ENCODE measurements around the gene GABRB1. TPM values are rescaled to one million over a fixed set of nuclear protein-coding genes. Genes with fewer than 3 reads are reported as not detected.
A peak's percentile ranks its signal among the peaks of the same experiment; 100 is the strongest.

GABRB1 gene
- total and polyA plus RNA-seq, 2 experiments from 2014 or later = 0.42 to 1.1 TPM

- DNase-seq (ENCODE audit: low read depth in 1 of 2, low spot score in 1 of 2) = no peak
- H3K27me3 ChIP-seq = no peaks in the 10 kb centered on the region
- TF ChIP-seq CTCF (IDR thresholded peaks at IDR 0.05; ENCODE audit: low read depth, low read length) = no peak
- no peak overlapping the region for H3K4me3 ChIP-seq
- H3K36me3 ChIP-seq = no peaks in the 10 kb centered on the region
- H3K9me3 ChIP-seq (ENCODE audit: low read depth) = no peaks in the 10 kb centered on the region
- no peak overlapping the region for H3K27ac ChIP-seq
- H3K4me1 ChIP-seq (ENCODE audit: low read depth) = no peaks in the 10 kb centered on the region
Observed at GRCh38 chr4:47219586-47219985, 188.2 kb downstream of the GABRB1 start.

- Histone ChIP-seq H3K27ac (no peak overlapping the region), H3K36me3 (no peaks in the 10 kb centered on the region), H3K4me1 (ENCODE audit: low read depth) (no peaks in the 10 kb centered on the region), H3K4me3 (no peak overlapping the region), H3K9me3 (ENCODE audit: low read depth) (no peaks in the 10 kb centered on the region), H3K27me3 (no peaks in the 10 kb centered on the region)
- DNase-seq (ENCODE audit: low read depth in 1 of 2, low spot score in 1 of 2) = peak in 1 of 2 donors; percentile 80
- no peak for TF ChIP-seq CTCF (IDR thresholded peaks at IDR 0.05; ENCODE audit: low read depth, low read length)
Observed at GRCh38 chr4:47221721-47222120, 190.4 kb downstream of the GABRB1 start.

- Histone ChIP-seq H3K27me3 (no peaks in the 10 kb centered on the region), H3K27ac (no peak overlapping the region), H3K36me3 (no peaks in the 10 kb centered on the region), H3K4me1 (ENCODE audit: low read depth) (no peaks in the 10 kb centered on the region), H3K4me3 (no peak overlapping the region), H3K9me3 (ENCODE audit: low read depth) (no peaks in the 10 kb centered on the region)
- TF ChIP-seq CTCF (IDR thresholded peaks at IDR 0.05; ENCODE audit: low read depth, low read length) = no peak
- peak in 1 of 2 donors; percentile 64 for DNase-seq (ENCODE audit: low read depth in 1 of 2, low spot score in 1 of 2)
Observed at GRCh38 chr4:47222276-47222675, 190.9 kb downstream of the GABRB1 start.

- no peak overlapping the region for H3K4me3 ChIP-seq
- H3K4me1 ChIP-seq (ENCODE audit: low read depth) = no peaks in the 10 kb centered on the region
- H3K9me3 ChIP-seq (ENCODE audit: low read depth) = no peaks in the 10 kb centered on the region
- DNase-seq (ENCODE audit: low read depth in 1 of 2, low spot score in 1 of 2) = no peak
- no peak for TF ChIP-seq CTCF (IDR thresholded peaks at IDR 0.05; ENCODE audit: low read depth, low read length)
- H3K27ac ChIP-seq = no peak overlapping the region
- no peaks in the 10 kb centered on the region for H3K36me3 ChIP-seq
- no peaks in the 10 kb centered on the region for H3K27me3 ChIP-seq
Observed at GRCh38 chr4:47224361-47224760, 193.0 kb downstream of the GABRB1 start.

- peak in 1 of 2 donors; percentile 32 for DNase-seq (ENCODE audit: low read depth in 1 of 2, low spot score in 1 of 2)
- H3K9me3 ChIP-seq (ENCODE audit: low read depth) = no peaks in the 10 kb centered on the region
- H3K27ac ChIP-seq = no peak overlapping the region
- no peaks in the 10 kb centered on the region for H3K36me3 ChIP-seq
- H3K4me3 ChIP-seq = no peak overlapping the region
- no peak for TF ChIP-seq CTCF (IDR thresholded peaks at IDR 0.05; ENCODE audit: low read depth, low read length)
- no peaks in the 10 kb centered on the region for H3K27me3 ChIP-seq
- H3K4me1 ChIP-seq (ENCODE audit: low read depth) = no peaks in the 10 kb centered on the region
Observed at GRCh38 chr4:47235721-47236120, 204.4 kb downstream of the GABRB1 start.

GRCh38 chr4:47238667-47239066 is 207.3 kb downstream of the GABRB1 start:
- no peak for DNase-seq (ENCODE audit: low read depth in 1 of 2, low spot score in 1 of 2)
- no peak for TF ChIP-seq CTCF (IDR thresholded peaks at IDR 0.05; ENCODE audit: low read depth, low read length)

More at GRCh38 chr4:47238667-47239066, 207.3 kb downstream of the GABRB1 start:
- Histone ChIP-seq H3K9me3 (ENCODE audit: low read depth) (no peaks in the 10 kb centered on the region), H3K4me1 (ENCODE audit: low read depth) (no peaks in the 10 kb centered on the region), H3K27ac (no peak overlapping the region), H3K4me3 (no peak overlapping the region), H3K36me3 (no peaks in the 10 kb centered on the region), H3K27me3 (no peaks in the 10 kb centered on the region)

Measured in cardiac muscle cell (in vitro differentiated cells and primary cell).